ENCODE measurements around the gene GMEB1. TPM values are rescaled to one million over a fixed set of nuclear protein-coding genes. Genes with fewer than 3 reads are reported as not detected.
"Not testable (repeated sequence)": the region's sequence is repeated elsewhere in the genome, so short reads cannot be mapped to it uniquely, and the experiment has no call there.

Gene GMEB1
- total RNA-seq, 4 donors from 2014 or later: 11.6 to 17.4 (median 14.5) TPM

DNA sequence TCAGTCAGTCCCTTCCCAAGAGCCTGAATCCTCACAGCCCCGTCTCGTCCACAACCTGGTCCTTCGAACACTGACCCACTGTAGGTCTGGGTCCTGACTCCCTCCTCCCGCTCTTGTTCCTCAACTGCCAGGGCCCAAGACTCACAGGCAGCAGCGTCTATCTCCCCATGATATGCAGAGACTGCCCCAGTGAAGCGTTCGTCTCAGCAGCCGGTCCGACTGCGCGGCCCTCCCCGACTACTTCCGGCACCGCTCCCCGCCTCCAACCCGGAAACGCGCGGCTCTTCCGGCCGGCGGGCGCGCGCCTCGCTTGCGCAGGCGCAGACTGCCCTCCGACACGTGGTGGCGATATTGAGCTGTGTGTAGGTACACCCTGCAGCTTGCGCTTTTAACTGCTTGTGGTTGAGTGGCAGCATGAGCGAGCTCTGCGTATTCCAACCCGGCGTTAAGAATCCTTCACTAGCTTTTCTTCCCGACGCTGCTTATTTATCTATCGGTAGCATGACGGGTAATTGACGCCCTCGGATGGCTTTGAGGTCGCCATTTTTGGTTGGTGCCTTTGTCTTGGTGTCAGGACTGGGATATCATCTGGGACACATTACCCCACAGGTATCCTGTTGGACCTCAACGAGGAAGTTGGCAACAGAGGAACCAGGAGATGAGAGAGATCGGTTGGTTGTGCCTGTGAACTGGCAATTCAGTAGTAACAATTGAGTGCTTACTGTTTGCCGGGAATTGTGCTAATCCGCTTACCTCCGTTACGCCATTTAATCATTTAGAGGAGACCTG, 25.5 kb upstream of the GMEB1 start, which contains the start of gene TAF12:
Gene TAF12 (minus strand): TSS at position 221 of the 789 bp plus-strand sequence. CDS start 20,986 bp downstream, outside the sequence.
- Histone ChIP-seq H3K27me3 (no peaks in the 10 kb centered on the region), H3K36me3 (no peaks in the 10 kb centered on the region), H3K4me3 (peak within 1 kb of the TSS; percentile 85), H3K9me3 (no peaks in the 10 kb centered on the region), H3K4me1 (peaks cover 46% of the 10 kb centered on the region), H3K27ac (peak within 1 kb of the TSS; percentile 94)
- TF ChIP-seq POLR2AphosphoS5 (IDR thresholded peaks at IDR 0.05) (peak in 2 of 3 donors; percentile 77 to 93), POLR2A (IDR thresholded peaks at IDR 0.05) (peak; percentile 90 to 98), EP300 (IDR thresholded peaks at IDR 0.05) (peak; percentile 21)
- TF ChIP-seq, protein P1, sequence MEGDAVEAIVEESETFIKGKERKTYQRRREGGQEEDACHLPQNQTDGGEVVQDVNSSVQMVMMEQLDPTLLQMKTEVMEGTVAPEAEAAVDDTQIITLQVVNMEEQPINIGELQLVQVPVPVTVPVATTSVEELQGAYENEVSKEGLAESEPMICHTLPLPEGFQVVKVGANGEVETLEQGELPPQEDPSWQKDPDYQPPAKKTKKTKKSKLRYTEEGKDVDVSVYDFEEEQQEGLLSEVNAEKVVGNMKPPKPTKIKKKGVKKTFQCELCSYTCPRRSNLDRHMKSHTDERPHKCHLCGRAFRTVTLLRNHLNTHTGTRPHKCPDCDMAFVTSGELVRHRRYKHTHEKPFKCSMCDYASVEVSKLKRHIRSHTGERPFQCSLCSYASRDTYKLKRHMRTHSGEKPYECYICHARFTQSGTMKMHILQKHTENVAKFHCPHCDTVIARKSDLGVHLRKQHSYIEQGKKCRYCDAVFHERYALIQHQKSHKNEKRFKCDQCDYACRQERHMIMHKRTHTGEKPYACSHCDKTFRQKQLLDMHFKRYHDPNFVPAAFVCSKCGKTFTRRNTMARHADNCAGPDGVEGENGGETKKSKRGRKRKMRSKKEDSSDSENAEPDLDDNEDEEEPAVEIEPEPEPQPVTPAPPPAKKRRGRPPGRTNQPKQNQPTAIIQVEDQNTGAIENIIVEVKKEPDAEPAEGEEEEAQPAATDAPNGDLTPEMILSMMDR (IDR thresholded peaks at IDR 0.05): peak in 1 of 2 donors; percentile 30
- 0% methylated on average over 34 of the region's 49 CpGs for WGBS
- DNase-seq (ENCODE audit: low spot score in 2 of 2): peak; percentile 90 to 93

DNA sequence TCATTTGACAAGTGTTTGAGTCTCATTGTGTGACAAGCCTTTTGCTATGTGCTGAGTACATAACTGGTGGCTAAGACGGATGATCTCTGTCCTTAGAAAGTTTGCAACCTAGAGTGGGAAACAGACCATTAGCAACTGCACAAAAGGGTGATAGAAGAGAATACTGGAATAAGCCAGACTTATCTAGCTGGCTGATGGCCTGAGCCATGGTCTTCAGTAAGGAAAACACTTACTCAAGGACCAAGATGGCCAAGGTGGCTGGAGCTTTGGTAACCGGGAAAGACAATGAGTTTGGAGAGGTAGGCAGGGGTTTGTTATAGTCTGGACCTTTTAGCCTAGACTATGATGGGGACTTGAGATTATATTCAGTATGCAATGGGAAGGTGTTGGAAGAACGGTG, 24.1 kb upstream of the GMEB1 start:
- H3K9me3 ChIP-seq: no peaks in the 10 kb centered on the region
- 94% methylated on average over 3 of the region's 3 CpGs for WGBS
- H3K27ac ChIP-seq: peak overlapping the region; percentile 94
- no peaks in the 10 kb centered on the region for H3K27me3 ChIP-seq
- DNase-seq (ENCODE audit: low spot score in 2 of 2): no peak
- peaks cover 55% of the 10 kb centered on the region for H3K4me1 ChIP-seq
- TF ChIP-seq EP300 (IDR thresholded peaks at IDR 0.05) (no peak), POLR2AphosphoS5 (IDR thresholded peaks at IDR 0.05) (no peak), POLR2A (IDR thresholded peaks at IDR 0.05) (no peak)
- TF ChIP-seq, protein P1 (IDR thresholded peaks at IDR 0.05): no peak
- no peaks in the 10 kb centered on the region for H3K36me3 ChIP-seq
- H3K4me3 ChIP-seq: no peak overlapping the region

DNA sequence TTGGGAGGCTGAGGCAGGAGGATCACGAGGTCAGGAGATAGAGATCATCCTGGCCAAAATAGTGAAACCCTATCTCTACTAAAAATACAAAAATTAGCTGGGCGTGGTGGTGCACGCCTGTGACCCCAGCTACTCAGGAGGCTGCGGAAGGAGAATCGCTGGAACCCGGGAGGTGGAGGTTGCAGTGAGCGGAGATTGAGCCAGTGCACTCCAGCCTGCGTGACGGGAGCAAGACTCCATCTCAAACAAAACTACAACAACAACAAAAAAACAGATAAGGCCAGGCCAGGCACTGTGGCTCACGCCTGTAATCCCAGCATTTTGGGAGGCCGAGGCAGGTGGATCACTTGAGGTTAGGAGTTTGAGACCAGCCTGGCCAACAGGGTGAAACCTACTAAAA, 23.2 kb upstream of the GMEB1 start:
- peaks cover 54% of the 10 kb centered on the region for H3K4me1 ChIP-seq

DNA sequence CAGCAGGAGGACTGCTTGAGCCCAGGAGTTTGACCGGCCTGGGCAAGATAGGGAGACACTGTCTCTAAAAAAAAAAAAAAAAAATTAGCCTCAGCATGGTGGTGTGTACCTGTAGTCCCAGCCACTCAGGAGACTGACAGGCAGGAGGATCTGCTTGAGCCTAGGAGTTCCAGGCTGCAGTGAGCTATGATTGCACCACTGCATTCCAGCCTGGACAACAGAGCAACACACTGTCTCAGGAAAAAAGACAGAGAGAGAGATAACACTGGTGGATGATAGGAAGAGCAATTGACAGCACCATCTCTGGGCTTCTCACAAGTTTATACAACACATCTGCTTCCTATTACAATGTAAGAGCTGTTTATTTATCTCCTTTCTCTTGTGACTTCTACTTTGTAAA, 22.5 kb upstream of the GMEB1 start:
- WGBS: 100% methylated on average over 1 of the region's 1 CpG
- TF ChIP-seq EP300 (IDR thresholded peaks at IDR 0.05): no peak
- TF ChIP-seq, protein P1 (IDR thresholded peaks at IDR 0.05): no peak
- TF ChIP-seq POLR2A (IDR thresholded peaks at IDR 0.05): no peak
- no peak for TF ChIP-seq POLR2AphosphoS5 (IDR thresholded peaks at IDR 0.05)

More for the DNA sequence above, 23.2 kb upstream of the GMEB1 start:
- 94% methylated on average over 11 of the region's 11 CpGs for WGBS
- not testable (repeated sequence) for DNase-seq (ENCODE audit: low spot score in 2 of 2); H3K4me3 ChIP-seq; H3K9me3 ChIP-seq; H3K36me3 ChIP-seq; H3K27me3 ChIP-seq; H3K27ac ChIP-seq

DNA sequence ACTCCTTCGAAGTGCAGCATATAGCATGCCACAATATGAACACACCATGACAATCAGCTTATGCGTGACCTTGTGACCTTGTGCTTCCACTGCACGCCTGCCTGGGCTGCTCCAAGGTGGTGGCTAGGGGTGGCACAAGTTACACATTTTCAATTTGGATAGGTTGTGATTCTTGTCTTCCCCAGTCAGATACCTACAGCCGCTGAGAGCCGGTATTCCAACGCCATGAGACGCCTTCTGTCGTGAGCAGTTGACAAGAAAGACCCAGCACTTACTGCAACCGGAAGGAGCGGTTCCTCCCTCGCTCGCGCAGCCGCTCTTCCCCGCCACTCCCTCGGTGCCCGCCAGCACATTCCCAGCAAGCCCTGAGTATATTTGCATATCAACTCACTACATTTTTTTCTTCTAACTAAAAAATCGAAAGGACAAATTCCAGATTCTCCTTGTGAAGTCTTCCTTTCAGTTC, 20.5 kb upstream of the GMEB1 start:
- peak overlapping the region; percentile 94 for H3K27ac ChIP-seq
- no peaks in the 10 kb centered on the region for H3K9me3 ChIP-seq
- TF ChIP-seq, protein P1 (IDR thresholded peaks at IDR 0.05): no peak
- TF ChIP-seq POLR2A (IDR thresholded peaks at IDR 0.05) (no peak), EP300 (IDR thresholded peaks at IDR 0.05) (no peak), POLR2AphosphoS5 (IDR thresholded peaks at IDR 0.05) (no peak)
- H3K27me3 ChIP-seq: no peaks in the 10 kb centered on the region
- no peaks in the 10 kb centered on the region for H3K36me3 ChIP-seq
- under 1% methylated on average over 18 of the region's 18 CpGs for WGBS
- peak; percentile 95 to 96 for DNase-seq (ENCODE audit: low spot score in 2 of 2)
- peak overlapping the region; percentile 48 for H3K4me3 ChIP-seq
- H3K4me1 ChIP-seq: peaks cover 36% of the 10 kb centered on the region

More for the DNA sequence above, 22.5 kb upstream of the GMEB1 start:
- Histone ChIP-seq H3K36me3 (no peaks in the 10 kb centered on the region), H3K27me3 (no peaks in the 10 kb centered on the region), H3K4me1 (peaks cover 48% of the 10 kb centered on the region), H3K27ac (no peak overlapping the region), H3K4me3 (no peak overlapping the region), H3K9me3 (no peaks in the 10 kb centered on the region)
- no peak for DNase-seq (ENCODE audit: low spot score in 2 of 2)
